Stimulated activated CD4-positive, alpha-beta T cell treated with anti-CD3 and anti-CD28 coated beads, Interleukin-2, amount 100 ng/mL, for 24 hours (primary cell): ENCODE results near the gene KDM3B.
"Not testable (repeated sequence)": the region's sequence is repeated elsewhere in the genome, so short reads cannot be mapped to it uniquely, and the experiment has no call there.

Experiments used
- DNase-seq, 2 donors: peaks; one replicate each; pipeline ENCODE4 v3.0.0-alpha.2; 2020

Gene KDM3B

GRCh38 chr5:138468133-138468965, 115.9 kb downstream of the KDM3B start:
- DNase-seq, result no peak

DNA sequence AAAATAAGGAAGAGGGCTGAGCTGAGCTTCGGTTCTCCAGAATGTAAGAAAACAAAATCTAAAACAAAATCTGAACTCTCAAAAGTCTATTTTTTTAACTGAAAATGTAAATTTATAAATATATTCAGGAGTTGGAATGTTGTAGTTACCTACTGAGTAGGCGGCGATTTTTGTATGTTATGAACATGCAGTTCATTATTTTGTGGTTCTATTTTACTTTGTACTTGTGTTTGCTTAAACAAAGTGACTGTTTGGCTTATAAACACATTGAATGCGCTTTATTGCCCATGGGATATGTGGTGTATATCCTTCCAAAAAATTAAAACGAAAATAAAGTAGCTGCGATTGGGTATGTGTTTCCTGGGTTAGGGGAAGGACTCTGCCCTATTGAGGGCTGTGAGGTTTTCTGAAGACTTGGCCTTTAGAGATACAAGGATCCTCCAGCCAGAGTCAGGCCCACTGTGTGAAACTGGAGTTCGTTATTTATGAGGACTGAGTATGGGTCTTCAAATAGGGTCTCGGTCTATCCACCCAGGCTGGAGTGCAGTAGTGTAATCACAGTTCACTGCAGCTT, 116.6 kb downstream of the KDM3B start:
- DNase-seq, result no peak

DNA sequence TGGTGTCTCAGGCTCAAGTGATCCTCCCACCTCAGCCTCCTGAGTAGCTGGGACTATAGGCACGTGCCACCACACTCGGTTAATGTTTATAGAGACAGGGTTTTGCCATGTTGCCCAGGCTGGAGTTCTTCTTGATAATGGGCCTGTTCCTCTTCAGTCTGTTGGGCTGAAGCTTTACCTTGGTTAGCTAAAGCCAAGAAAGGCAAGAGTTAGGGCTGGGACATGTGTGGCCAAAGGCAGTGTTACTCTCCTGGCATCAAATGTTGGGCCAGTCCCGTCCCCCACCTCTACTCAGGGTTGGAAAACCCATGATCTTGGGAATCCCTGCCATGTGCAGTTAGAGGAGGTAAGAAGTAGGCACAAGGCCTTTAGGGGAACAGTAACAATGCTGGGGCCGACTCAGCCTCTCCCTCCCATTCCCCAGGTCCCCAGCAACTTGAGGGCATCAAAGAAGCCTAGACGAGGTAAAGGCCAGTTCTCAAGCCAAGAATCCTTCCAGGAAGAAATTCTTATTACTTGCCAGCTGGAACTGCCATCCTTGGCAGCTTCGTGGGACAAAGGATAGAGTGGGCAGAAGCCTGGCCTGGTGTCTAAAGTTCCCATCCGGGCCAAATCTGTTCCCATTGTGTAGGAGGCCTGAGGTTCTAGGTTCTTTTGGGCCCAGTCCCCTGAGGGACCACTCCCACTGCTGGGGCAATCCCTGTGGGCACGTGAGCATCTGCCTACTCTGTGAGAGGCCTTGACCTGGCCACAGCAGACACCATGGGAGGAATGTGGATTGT, 117.2 kb downstream of the KDM3B start:
- no peak for DNase-seq

GRCh38 chr5:138470322-138471051, 118.0 kb downstream of the KDM3B start:
- DNase-seq, result no peak

GRCh38 chr5:138471052-138471361, 118.5 kb downstream of the KDM3B start:
- no peak for DNase-seq

DNA sequence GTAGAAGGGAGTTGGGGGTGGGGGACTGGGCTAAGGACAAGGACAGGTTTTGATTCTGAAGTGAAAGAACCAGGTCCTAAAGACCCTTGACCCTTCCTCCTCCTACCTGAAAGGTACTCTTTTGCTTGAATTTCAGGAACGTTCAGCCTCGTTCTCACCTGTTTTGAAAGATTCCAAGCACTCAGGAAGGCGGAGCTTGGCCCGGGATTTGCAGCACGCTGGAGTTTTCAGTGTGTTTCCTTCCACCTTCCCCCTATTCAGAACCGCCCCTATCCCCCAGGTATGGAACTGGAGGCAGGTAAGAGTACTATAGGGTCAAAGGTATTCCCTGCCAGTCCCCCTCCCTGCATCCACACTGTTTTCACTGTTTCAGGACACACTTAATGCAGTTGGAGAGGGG, 119.9 kb downstream of the KDM3B start:
- DNase-seq, result no peak

DNA sequence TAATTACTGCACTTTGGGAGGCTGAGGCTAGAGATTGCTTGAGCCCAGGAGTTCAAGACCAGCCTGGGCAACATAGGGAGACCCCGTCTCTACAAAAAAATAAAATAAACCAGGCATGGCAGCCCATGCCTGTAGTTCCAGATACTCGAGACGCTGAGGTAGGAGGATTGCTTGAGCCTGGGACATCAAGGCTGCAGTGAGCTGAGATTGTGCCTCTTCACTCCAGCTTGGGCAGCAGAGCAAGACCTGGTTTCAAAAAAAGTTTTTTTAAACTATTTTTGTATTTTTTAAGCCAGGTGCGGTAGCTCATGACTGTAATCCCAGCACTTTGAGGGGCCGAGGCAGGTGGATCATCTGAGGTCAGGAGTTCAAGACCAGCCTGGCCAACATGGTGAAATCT, 120.7 kb downstream of the KDM3B start:
- DNase-seq, result not testable (repeated sequence)

- DNase-seq, result no peak
Measured at GRCh38 chr5:138476918-138477317, 124.4 kb downstream of the KDM3B start.

DNA sequence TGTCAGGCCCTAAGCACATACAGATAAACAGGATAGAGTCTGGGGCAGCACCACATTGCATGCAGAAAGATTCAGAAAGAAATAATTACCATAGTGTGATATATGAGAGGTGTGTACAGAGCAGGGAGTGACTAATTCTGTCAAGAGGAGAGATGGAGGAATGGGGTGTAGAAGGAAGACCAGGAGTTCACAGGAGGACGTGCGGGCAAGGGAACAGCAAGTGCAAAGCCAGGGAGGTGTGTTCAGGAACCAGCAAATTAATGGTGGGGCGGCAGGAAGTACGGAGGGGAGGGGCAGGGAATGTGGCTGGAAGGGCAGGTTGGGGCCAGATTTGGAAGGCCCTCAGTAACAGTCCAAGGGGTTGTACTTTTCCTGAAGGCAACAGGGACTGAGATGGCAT, 130.2 kb downstream of the KDM3B start:
- no peak for DNase-seq
